Adrenal gland (tissue), 5 donors: ENCODE data around the gene VAT1.

Experiments
- POLR2A ChIP-seq, 2 donors: fragments of 450-650 bp; IDR thresholded peaks; one replicate each; pipeline ENCODE4 v1.6.1; 2017; ENCODE audit warnings: antibody characterized with exemption in 2 of 2, mild to moderate bottlenecking in 2 of 2, moderate library complexity in 1 of 2
- TF ChIP-seq, protein P1 (sequence below), 6 experiments: fragments of 450-650 bp in 4 of 6; fragments of 200-600 bp in 2 of 6; sonication (generic) in 1 of 6; IDR thresholded peaks; 1 replicate in 5 of 6; 2 replicates in 1 of 6; pipeline versions ENCODE4 v1.5.1 to v1.8.0; 2016 to 2021; ENCODE audit warnings: antibody characterized with exemption in 6 of 6, mild to moderate bottlenecking in 2 of 6, moderate library complexity in 1 of 6
- donor health status: DM: no; HTN: no; CAD: no.

DNA sequence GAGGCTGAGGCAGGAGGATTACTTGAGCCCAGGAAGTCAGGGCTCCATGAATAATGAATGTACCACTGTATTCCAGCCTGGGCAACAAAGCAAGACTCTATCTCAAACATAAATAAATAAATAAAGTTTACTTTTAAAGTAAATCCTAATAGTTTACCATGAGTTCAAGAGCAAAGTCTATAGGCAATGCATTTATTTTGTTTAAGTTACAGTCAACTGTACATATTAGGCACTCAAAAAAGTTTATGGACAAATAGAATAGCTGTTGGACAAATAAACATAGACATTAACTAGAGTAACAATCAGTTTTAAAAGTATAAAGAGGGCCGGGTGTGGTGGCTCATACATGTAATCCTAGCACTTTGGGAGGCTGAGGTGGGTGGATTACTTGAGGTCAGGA is 54.3 kb downstream of the VAT1 start:
- TF ChIP-seq, protein P1, sequence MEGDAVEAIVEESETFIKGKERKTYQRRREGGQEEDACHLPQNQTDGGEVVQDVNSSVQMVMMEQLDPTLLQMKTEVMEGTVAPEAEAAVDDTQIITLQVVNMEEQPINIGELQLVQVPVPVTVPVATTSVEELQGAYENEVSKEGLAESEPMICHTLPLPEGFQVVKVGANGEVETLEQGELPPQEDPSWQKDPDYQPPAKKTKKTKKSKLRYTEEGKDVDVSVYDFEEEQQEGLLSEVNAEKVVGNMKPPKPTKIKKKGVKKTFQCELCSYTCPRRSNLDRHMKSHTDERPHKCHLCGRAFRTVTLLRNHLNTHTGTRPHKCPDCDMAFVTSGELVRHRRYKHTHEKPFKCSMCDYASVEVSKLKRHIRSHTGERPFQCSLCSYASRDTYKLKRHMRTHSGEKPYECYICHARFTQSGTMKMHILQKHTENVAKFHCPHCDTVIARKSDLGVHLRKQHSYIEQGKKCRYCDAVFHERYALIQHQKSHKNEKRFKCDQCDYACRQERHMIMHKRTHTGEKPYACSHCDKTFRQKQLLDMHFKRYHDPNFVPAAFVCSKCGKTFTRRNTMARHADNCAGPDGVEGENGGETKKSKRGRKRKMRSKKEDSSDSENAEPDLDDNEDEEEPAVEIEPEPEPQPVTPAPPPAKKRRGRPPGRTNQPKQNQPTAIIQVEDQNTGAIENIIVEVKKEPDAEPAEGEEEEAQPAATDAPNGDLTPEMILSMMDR (IDR thresholded peaks at IDR 0.05), result no peak
- TF ChIP-seq POLR2A (IDR thresholded peaks at IDR 0.05), result no peak
